ENCODE data around the gene TMEM37. TPM values are rescaled to one million over a fixed set of nuclear protein-coding genes. Genes with fewer than 3 reads are reported as not detected.

The TMEM37 gene
- total RNA-seq, 5 donors from 2014 or later (not counting 1 experiment from before 2014, with no cell fraction given) = 0.44 to 0.60 TPM; not detected in 3

DNA sequence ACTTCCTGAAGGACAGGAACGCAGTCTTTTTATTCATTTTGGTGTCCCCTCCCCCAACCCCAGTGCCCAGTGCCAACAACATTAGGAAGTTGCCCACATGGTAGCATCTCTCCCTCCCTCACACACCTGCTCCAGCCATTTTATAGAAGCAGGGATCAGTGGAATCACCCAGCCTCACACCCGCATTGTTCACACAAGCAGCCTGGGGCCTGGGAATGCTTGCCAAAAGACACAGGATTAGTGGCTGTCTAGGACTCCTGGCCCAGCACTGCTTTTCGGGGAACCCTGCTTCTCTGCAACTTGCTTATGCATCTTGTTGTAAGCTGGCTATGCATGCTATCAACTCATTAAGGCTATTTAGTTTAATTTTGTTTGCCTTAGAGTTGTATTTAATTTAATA is 17.9 kb downstream of the TMEM37 start:
- Mint-ChIP-seq H3K4me1 (peaks cover 0 to 5% (median 0%) of the 10 kb centered on the region in 3 donors), H3K36me3 (no peaks in the 10 kb centered on the region)
- 83% methylated on average over 3 of the region's 3 CpGs for WGBS (ENCODE audit: insufficient coverage)

DNA sequence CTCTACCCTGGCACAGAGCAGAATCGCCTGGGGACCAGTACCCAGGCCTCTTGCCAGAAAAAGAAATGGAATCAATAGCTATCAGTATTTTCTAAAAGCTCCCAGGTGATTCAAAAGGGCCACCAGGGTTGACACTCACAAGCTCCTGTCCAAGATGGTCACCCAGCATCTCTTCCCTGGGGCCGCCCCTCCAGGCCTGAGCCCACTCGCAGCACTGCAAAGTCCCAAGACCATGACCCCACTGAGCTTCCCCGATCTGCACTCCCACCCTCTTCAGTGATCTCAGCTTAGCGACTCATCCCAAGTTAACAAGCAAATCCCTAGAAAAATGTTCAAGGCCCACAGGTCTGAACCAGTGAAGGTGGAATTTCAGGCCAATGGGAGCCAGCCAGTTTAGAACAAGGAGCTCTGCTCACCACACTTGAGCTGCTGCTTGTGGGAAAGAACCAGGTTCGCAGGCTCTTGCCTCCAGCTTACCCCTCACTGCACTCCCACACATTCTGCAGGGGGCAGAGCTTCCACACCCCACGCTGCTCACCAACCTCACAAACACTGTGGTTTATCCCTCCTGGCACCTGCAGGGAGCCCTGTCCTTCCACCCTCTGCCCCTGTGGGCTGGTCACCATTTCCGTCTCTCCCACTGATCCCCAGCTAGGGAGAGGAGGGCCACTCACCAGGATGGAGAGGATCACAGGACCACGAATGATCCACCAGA is 19.8 kb downstream of the TMEM37 start:
- H3K4me1 ChIP-seq (ENCODE audit: control insufficient read depth in 1 of 2, extremely low read depth in 1 of 2, insufficient read depth in 2 of 2, low read length in 2 of 2) = peaks cover 0 to 2% of the 10 kb centered on the region in 2 experiments
- no peaks in the 10 kb centered on the region for H3K9me3 Mint-ChIP-seq
- no peaks in the 10 kb centered on the region for H3K36me3 Mint-ChIP-seq
- peaks cover 22 to 64% of the 10 kb centered on the region in 2 donors for H3K27me3 Mint-ChIP-seq
- ChIA-PET CTCF (interaction anchor here in 1 of 2 donors (0.5 kb wide), 2 partner anchors 35 to 207 kb away, joined by 3 to 4 read pairs; no protein-coding TSS in a partner anchor), POLR2A (no interaction called here)
- no peak overlapping the region for H3K4me3 Mint-ChIP-seq
- no peaks in the 10 kb centered on the region for H3K36me3 ChIP-seq (ENCODE audit: control insufficient read depth in 2 of 2, extremely low read depth in 1 of 2, insufficient read depth in 1 of 2, low read length in 1 of 2)
- 73% methylated on average over 7 of the region's 9 CpGs for WGBS (ENCODE audit: insufficient coverage)
- peak overlapping the region in 1 of 2 donors; percentile 39 for H3K27ac Mint-ChIP-seq
- H3K4me1 Mint-ChIP-seq = peaks cover 0 to 2% (median 0%) of the 10 kb centered on the region in 3 donors
- peaks cover 0 to 37% of the 10 kb centered on the region in 2 experiments for H3K27me3 ChIP-seq (replicated peaks in 1 of 2; ENCODE audit: control insufficient read depth in 2 of 2, extremely low read depth in 1 of 2, insufficient read depth in 2 of 2, low read length in 1 of 2)
- no peaks in the 10 kb centered on the region for H3K9me3 ChIP-seq
- no peak overlapping the region for H3K4me3 ChIP-seq (ENCODE audit: control insufficient read depth in 1 of 2, extremely low read depth in 1 of 2, low read length in 1 of 2)
- H3K27ac ChIP-seq (ENCODE audit: low read length) = no peak overlapping the region
- DNase-seq (no peak), ATAC-seq (replicated peaks in 1 of 4) (no peak)

More for the DNA sequence above, 17.9 kb downstream of the TMEM37 start:
- ChIA-PET CTCF (no interaction called here), POLR2A (interaction anchor here in 1 of 2 donors (0.5 kb wide), 1 partner anchor 783 kb away, joined by 3 read pairs; no protein-coding TSS in a partner anchor)
- Histone ChIP-seq H3K9me3 (no peaks in the 10 kb centered on the region), H3K4me1 (ENCODE audit: control insufficient read depth in 1 of 2, extremely low read depth in 1 of 2, insufficient read depth in 2 of 2, low read length in 2 of 2) (peaks cover 0 to 2% of the 10 kb centered on the region in 2 experiments), H3K36me3 (ENCODE audit: control insufficient read depth in 2 of 2, extremely low read depth in 1 of 2, insufficient read depth in 1 of 2, low read length in 1 of 2) (no peaks in the 10 kb centered on the region), H3K27me3 (replicated peaks in 1 of 2; ENCODE audit: control insufficient read depth in 2 of 2, extremely low read depth in 1 of 2, insufficient read depth in 2 of 2, low read length in 1 of 2) (peaks cover 0 to 43% of the 10 kb centered on the region in 2 experiments), H3K27ac (ENCODE audit: low read length) (no peak overlapping the region), H3K4me3 (ENCODE audit: control insufficient read depth in 1 of 2, extremely low read depth in 1 of 2, low read length in 1 of 2) (no peak overlapping the region)
- ATAC-seq (replicated peaks in 1 of 4) (no peak), DNase-seq (no peak)
- H3K27ac Mint-ChIP-seq = peak overlapping the region in 1 of 2 donors; percentile 44
- H3K4me3 Mint-ChIP-seq = no peak overlapping the region
- H3K27me3 Mint-ChIP-seq = peaks cover 13 to 59% of the 10 kb centered on the region in 2 donors
- no peaks in the 10 kb centered on the region for H3K9me3 Mint-ChIP-seq

DNA sequence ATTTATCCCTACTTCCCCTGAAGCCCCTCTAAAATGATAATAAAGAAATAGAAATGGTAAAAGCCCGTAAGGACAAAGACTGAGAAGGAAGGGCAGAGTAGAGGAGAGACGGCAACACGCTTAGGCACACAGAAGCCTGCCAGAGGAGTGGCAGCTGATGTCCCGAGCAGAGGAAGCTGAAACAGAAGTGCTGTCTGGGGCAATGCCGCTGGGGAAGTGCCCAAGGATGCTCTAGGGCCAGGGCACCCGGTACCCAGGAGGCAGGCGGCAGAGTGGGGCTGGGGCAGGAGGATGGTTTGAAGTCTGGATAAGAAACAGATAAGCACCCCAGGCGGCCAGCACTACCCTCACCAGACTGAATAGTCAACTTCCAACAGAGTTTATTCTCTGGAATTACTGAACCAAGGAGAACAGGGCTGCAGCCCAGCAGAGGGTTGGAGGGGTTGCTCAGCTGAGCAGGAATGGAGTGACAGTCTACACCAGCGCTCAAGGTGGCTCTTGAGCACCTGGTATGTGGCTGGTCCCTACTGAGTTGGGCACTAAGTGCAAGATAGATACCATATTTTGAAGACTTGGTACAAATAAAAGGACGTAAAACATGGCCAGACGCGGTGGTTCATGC is 22.4 kb downstream of the TMEM37 start:
- DNase-seq = no peak
- no peaks in the 10 kb centered on the region for H3K4me1 ChIP-seq (ENCODE audit: control insufficient read depth in 1 of 2, extremely low read depth in 1 of 2, insufficient read depth in 2 of 2, low read length in 2 of 2)

DNA sequence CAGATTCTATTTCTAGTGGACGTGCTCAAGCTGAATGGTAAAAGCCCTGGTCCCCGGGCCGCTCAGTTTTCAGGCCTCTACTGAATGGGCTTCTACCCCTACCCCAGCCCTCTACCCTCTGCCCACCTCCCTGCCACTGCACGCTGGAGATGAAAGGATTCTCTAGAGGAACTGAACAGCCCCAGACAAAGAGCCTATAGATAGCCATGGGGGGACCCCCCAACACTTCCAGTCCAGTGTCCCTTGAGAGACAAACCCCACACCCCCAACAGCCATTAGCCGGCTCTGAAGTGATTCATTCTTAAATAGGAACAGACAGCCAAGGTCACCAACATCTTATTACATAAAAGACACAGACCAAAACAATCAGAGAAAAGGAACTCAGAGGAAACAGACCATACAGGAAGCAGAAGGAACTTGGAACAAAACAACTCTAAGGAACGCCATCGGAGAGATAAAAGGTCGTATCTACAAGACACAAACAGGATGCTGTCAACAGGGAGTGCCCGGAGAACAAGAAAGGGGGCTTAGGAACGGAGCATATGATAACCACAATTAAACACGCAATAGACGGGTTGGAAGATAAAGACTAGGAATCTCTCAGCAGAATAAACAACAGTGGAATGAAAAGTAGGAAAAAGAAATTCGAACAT is 23.5 kb downstream of the TMEM37 start:
- peaks cover 0 to 30% of the 10 kb centered on the region in 2 experiments for H3K27me3 ChIP-seq (replicated peaks in 1 of 2; ENCODE audit: control insufficient read depth in 2 of 2, extremely low read depth in 1 of 2, insufficient read depth in 2 of 2, low read length in 1 of 2)
- Mint-ChIP-seq H3K4me1 (no peaks in the 10 kb centered on the region), H3K27me3 (peaks cover 14 to 38% of the 10 kb centered on the region in 2 donors), H3K27ac (no peak overlapping the region), H3K36me3 (no peaks in the 10 kb centered on the region), H3K9me3 (no peaks in the 10 kb centered on the region), H3K4me3 (no peak overlapping the region)
- ChIA-PET POLR2A (no interaction called here), CTCF (no interaction called here)
- ATAC-seq (replicated peaks in 1 of 4) (no peak), DNase-seq (no peak)
- H3K27ac ChIP-seq (ENCODE audit: low read length) = no peak overlapping the region
- H3K4me1 ChIP-seq (ENCODE audit: control insufficient read depth in 1 of 2, extremely low read depth in 1 of 2, insufficient read depth in 2 of 2, low read length in 2 of 2) = no peaks in the 10 kb centered on the region
- H3K4me3 ChIP-seq (ENCODE audit: control insufficient read depth in 1 of 2, extremely low read depth in 1 of 2, low read length in 1 of 2) = no peak overlapping the region
- 16% methylated on average over 4 of the region's 13 CpGs for whole genome bisulfite sequencing (ENCODE audit: insufficient coverage)
- H3K9me3 ChIP-seq = no peaks in the 10 kb centered on the region
- H3K36me3 ChIP-seq (ENCODE audit: control insufficient read depth in 2 of 2, extremely low read depth in 1 of 2, insufficient read depth in 1 of 2, low read length in 1 of 2) = no peaks in the 10 kb centered on the region

More for the DNA sequence above, 22.4 kb downstream of the TMEM37 start:
- H3K4me3 ChIP-seq (ENCODE audit: control insufficient read depth in 1 of 2, extremely low read depth in 1 of 2, low read length in 1 of 2) = no peak overlapping the region
- no peaks in the 10 kb centered on the region for H3K36me3 ChIP-seq (ENCODE audit: control insufficient read depth in 2 of 2, extremely low read depth in 1 of 2, insufficient read depth in 1 of 2, low read length in 1 of 2)
- ATAC-seq (replicated peaks in 1 of 4) = no peak
- H3K4me3 Mint-ChIP-seq = no peak overlapping the region
- H3K27me3 ChIP-seq (replicated peaks in 1 of 2; ENCODE audit: control insufficient read depth in 2 of 2, extremely low read depth in 1 of 2, insufficient read depth in 2 of 2, low read length in 1 of 2) = peaks cover 0 to 33% of the 10 kb centered on the region in 2 experiments
- H3K9me3 Mint-ChIP-seq = no peaks in the 10 kb centered on the region
- H3K4me1 Mint-ChIP-seq = no peaks in the 10 kb centered on the region
- peaks cover 17 to 44% of the 10 kb centered on the region in 2 donors for H3K27me3 Mint-ChIP-seq
- H3K27ac ChIP-seq (ENCODE audit: low read length) = no peak overlapping the region
- ChIA-PET CTCF (no interaction called here), POLR2A (no interaction called here)
- WGBS (ENCODE audit: insufficient coverage) = 63% methylated on average over 6 of the region's 12 CpGs
- H3K27ac Mint-ChIP-seq = no peak overlapping the region
- no peaks in the 10 kb centered on the region for H3K36me3 Mint-ChIP-seq
- no peaks in the 10 kb centered on the region for H3K9me3 ChIP-seq

DNA sequence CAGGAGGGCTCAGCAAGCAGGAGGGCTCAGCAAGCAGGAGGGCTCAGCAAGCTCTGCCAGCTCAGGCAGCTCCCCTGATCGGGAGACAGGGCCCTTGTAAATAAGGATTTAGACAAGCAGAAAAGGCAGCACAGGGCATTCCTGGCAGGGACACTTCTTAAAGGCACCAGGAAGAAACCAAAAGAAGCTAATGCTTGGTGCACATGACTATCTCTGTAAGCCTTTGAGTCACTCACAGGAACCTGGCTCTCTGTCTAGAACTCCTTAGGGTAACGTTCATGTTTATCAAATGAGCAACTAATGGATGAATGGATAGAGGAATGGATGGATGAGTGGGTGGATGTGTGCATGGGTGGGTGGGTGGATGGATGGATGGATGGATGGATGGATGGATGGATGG is 28.4 kb downstream of the TMEM37 start:
- H3K27ac ChIP-seq (ENCODE audit: low read length) = no peak overlapping the region
- DNase-seq = no peak
- ChIA-PET POLR2A (no interaction called here), CTCF (no interaction called here)
- WGBS (ENCODE audit: insufficient coverage) = 77% methylated on average over 2 of the region's 2 CpGs
- no peaks in the 10 kb centered on the region for H3K4me1 Mint-ChIP-seq
- no peaks in the 10 kb centered on the region for H3K4me1 ChIP-seq (ENCODE audit: control insufficient read depth in 1 of 2, extremely low read depth in 1 of 2, insufficient read depth in 2 of 2, low read length in 2 of 2)
- H3K4me3 Mint-ChIP-seq = no peak overlapping the region
- no peak overlapping the region for H3K27ac Mint-ChIP-seq
- H3K27me3 Mint-ChIP-seq = peaks cover 7 to 14% of the 10 kb centered on the region in 2 donors
- H3K9me3 ChIP-seq = no peaks in the 10 kb centered on the region
- no peaks in the 10 kb centered on the region for H3K36me3 Mint-ChIP-seq
- H3K36me3 ChIP-seq (ENCODE audit: control insufficient read depth in 2 of 2, extremely low read depth in 1 of 2, insufficient read depth in 1 of 2, low read length in 1 of 2) = no peaks in the 10 kb centered on the region
- no peak for ATAC-seq (replicated peaks in 1 of 4)
- H3K4me3 ChIP-seq (ENCODE audit: control insufficient read depth in 1 of 2, extremely low read depth in 1 of 2, low read length in 1 of 2) = no peak overlapping the region
- H3K9me3 Mint-ChIP-seq = no peaks in the 10 kb centered on the region
- peaks cover 0 to 1% of the 10 kb centered on the region in 2 experiments for H3K27me3 ChIP-seq (replicated peaks in 1 of 2; ENCODE audit: control insufficient read depth in 2 of 2, extremely low read depth in 1 of 2, insufficient read depth in 2 of 2, low read length in 1 of 2)

DNA sequence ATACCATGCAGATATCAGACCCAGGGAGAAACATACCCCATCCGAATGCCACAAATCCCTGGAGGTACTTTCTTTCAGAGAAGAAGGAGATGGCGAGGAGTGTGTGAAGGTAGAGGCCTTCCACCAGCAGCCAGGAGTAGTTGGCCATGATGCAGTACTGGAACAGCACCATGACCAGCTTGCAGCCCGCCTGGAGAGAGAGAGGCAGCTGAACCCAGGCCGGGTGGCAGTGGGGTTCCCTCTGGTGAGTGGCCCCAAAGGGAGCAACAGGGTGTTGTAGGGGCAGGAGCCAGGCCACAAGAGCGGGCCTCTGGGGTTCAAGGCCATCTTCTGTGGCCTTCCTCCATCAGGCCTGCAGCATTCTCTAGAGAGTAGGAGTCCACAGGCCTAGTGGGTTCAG is 30.2 kb downstream of the TMEM37 start:
- Mint-ChIP-seq H3K27me3 (peaks cover 0 to 3% of the 10 kb centered on the region in 2 donors), H3K27ac (no peak overlapping the region), H3K36me3 (no peaks in the 10 kb centered on the region), H3K4me1 (no peaks in the 10 kb centered on the region), H3K9me3 (no peaks in the 10 kb centered on the region), H3K4me3 (no peak overlapping the region)
- CTCF ChIA-PET = no interaction called here
- no peak for DNase-seq
- POLR2A ChIA-PET = no interaction called here
- Histone ChIP-seq H3K27me3 (replicated peaks in 1 of 2; ENCODE audit: control insufficient read depth in 2 of 2, extremely low read depth in 1 of 2, insufficient read depth in 2 of 2, low read length in 1 of 2) (no peaks in the 10 kb centered on the region), H3K4me3 (ENCODE audit: control insufficient read depth in 1 of 2, extremely low read depth in 1 of 2, low read length in 1 of 2) (no peak overlapping the region), H3K4me1 (ENCODE audit: control insufficient read depth in 1 of 2, extremely low read depth in 1 of 2, insufficient read depth in 2 of 2, low read length in 2 of 2) (no peaks in the 10 kb centered on the region), H3K27ac (ENCODE audit: low read length) (no peak overlapping the region), H3K36me3 (ENCODE audit: control insufficient read depth in 2 of 2, extremely low read depth in 1 of 2, insufficient read depth in 1 of 2, low read length in 1 of 2) (no peaks in the 10 kb centered on the region), H3K9me3 (no peaks in the 10 kb centered on the region)
- 86% methylated on average over 3 of the region's 5 CpGs for WGBS (ENCODE audit: insufficient coverage)
- no peak for ATAC-seq (replicated peaks in 1 of 4)

All from T-cell (primary cell).